Hematopoietic multipotent progenitor cell (in vitro differentiated cells): ENCODE measurements around the gene KRT76. TPM values are rescaled to one million over a fixed set of nuclear protein-coding genes. Genes with fewer than 3 reads are reported as not detected.
"Not testable (repeated sequence)": the region's sequence is repeated elsewhere in the genome, so short reads cannot be mapped to it uniquely, and the experiment has no call there.

ENCODE experiments used
- DNase-seq, 3 donors: peaks; one replicate each; pipeline ENCODE4 v3.0.0-alpha.2; 2011 to 2015; ENCODE audit warnings: low read depth in 2 of 3, low spot score in 2 of 3
- total RNA-seq: library from RNA; depleted of rRNA; stranded (reverse); fragments of >200 nt; gene quantifications from one replicate; pipeline ENCODE4 v1.2.3, GENCODE V29; 2012

Gene KRT76
- total RNA-seq, 1 donor, result not detected

- no peak for DNase-seq
These were observed 21.7 kb upstream of the KRT76 start for GRCh38 chr12:52798671-52799504.

- no peak for DNase-seq
These were observed 21.0 kb upstream of the KRT76 start for GRCh38 chr12:52798003-52798670.

DNA sequence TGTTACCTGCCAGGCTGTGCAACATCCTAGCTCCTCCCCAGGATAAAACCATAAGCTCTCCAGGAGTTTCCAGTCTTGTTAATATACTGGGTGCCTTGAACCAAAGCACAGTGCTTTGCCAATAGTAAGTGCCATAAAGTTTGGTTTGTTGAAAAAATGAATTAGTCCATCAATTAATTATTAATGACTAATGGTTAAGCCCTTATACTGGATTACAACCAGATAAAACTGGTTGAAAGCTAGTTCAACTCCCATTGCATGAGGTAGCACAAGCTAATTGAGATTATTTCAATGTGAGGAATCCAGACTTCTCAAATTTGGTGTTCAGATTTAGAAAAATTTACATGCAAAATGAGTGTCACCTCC lies 20.4 kb upstream of the KRT76 start:
- no peak for DNase-seq

DNA sequence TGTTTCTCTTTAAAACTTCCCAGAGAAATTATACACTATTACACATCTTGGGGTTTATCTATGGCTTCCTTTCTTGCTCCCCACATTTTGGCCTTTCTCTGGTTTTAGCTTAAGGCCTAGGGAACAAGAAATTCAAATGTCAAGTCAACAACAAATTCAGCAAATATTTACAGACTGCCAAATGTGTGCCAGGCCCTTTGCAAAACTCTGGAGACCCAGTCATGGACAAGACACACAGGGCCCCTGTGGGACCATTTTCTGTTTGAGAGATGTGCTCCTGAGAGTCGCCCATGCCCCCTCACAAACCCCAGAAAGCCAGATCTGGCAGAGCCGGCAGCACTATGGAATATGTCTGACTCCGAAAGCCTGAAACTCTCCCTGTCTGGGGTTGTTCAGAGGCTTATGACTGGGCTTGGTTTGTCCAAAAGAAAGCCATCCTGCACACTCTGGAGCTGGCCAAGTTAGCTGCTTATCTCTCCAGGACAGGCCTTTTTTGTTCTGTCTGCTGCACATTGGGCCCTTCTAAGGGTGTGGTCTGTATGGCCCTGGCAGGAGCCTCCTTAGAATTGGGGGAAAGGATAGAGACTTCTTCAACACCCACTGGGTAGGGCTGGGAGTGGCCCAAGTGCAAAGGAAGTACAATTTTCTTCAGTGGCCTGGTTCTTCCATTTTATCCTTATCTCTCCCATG lies 19.8 kb upstream of the KRT76 start:
- DNase-seq, result no peak

DNA sequence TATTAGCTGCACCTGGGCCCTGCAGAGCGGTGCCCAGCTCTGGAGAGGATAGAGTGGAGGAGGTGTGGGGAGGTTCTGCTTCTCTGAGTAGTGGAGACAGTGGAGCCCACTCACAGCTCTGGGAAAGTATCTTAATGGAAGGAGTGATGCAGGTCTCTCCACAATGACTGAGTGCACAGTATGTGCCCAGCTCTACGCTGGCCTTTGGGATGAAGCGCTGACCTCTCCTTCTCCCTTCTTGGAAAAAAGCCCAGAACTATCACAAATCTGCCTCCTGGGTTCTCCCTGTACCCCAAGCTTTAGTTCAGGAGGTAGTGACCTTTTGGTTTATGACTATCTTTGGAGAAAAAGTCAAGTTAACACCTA lies 19.3 kb upstream of the KRT76 start:
- no peak for DNase-seq

DNA sequence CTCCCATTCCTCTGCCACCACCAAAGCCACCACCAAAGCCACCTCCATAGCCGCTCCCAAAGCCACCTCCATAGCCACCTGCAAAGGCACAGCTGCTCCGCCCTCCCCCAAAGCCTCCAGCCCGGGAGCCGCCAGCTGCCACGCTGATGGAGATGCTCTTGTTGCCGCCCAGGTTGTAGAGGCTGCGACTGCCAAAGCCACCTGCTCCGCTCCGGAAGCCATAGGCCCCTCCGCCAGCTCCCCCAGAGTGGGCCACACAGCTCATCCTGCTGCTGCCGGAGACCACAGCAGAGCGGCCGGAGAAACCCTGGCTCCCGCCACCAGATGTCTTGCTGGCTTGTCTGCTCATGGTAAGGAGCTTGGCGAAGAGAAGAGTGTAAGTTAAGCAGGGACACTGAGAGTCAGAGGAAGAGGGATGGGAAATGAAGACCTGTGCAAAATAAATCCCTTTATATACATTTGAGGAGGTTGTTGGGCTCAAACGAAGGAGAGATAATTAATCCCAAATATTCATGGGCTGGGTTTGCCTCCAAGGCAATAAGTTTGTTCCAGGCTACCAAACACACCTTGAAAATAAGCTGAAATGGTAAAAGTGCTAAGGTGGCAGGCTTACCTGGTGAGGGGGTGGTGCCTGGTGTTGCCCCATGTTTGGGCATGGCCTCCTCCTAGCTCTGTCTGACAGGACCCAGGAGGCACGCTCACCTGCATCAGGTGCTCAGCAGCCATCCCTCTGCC lies 18.7 kb upstream of the KRT76 start, which contains the start of gene KRT3:
Gene KRT3 (minus strand): TSS at position 424 of the 735 bp plus-strand sequence. CDS start 75 bp downstream, at position 349.
- DNase-seq, result no peak

GRCh38 chr12:52795332-52795674 lies 18.2 kb upstream of the KRT76 start:
- DNase-seq, result not testable (repeated sequence)

GRCh38 chr12:52794479-52795331 lies 17.6 kb upstream of the KRT76 start:
- no peak for DNase-seq

GRCh38 chr12:52792185-52793029 lies 15.3 kb upstream of the KRT76 start:
- DNase-seq, result peak in 1 of 3 donors; percentile 28

- DNase-seq, result no peak
These were observed 14.4 kb upstream of the KRT76 start for GRCh38 chr12:52791271-52792184.

GRCh38 chr12:52790427-52791270 lies 13.5 kb upstream of the KRT76 start:
- DNase-seq, result no peak

DNA sequence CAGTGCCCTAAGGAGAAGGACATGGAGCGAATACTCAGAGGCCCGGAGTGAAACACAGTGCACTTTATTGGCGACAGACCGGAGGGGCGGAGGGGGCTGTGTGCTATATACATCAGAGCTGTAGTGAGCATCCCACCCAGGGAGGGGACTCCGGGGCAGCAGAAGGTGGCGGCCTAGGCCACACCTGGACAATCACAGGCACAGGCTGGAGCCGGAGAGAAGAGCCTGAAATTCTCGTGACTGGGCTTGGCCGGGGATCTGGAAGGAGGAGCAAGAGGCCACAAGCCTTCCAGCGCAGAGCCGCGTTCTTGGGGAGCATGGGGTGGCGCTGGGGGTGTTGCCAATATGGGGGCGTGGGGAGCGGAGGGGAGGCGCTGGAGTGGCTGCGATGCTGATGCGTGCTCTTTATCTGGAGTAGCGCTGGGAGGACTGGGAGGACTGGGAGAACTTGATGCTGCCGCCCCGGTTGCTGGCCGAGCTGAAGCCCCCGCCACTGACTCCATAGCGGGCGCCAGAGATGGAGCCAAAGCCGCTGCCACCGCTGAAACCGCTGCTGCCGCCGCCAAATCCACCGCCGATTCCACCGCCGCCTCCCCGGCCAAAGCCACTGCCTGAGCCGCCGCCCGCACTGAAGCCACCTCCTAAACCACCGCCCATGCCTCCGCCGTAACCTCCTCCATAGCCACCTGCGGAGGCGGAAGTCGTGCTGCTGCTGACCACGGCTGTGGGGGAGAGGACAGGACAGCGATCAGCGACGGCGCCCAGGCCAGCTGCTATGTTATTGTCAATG lies 12.7 kb upstream of the KRT76 start:
- peak in 1 of 3 donors; percentile 4 for DNase-seq

- no peak for DNase-seq
These were observed 11.9 kb upstream of the KRT76 start for GRCh38 chr12:52788876-52789636.

GRCh38 chr12:52788192-52788875 lies 11.2 kb upstream of the KRT76 start:
- DNase-seq, result no peak
